GM12873 (cell line): ENCODE data around the gene FHOD3.

ENCODE experiments used
- TF ChIP-seq, protein P1 (sequence below): IDR thresholded peaks from 2 replicates; pipeline ENCODE4 v1.5.1; 2012; ENCODE audit warnings: low read depth, mild to moderate bottlenecking, moderate library complexity, low read length, control low read depth; ENCODE audit not compliant: insufficient read depth; ENCODE audit errors: missing control alignments

Gene FHOD3

DNA sequence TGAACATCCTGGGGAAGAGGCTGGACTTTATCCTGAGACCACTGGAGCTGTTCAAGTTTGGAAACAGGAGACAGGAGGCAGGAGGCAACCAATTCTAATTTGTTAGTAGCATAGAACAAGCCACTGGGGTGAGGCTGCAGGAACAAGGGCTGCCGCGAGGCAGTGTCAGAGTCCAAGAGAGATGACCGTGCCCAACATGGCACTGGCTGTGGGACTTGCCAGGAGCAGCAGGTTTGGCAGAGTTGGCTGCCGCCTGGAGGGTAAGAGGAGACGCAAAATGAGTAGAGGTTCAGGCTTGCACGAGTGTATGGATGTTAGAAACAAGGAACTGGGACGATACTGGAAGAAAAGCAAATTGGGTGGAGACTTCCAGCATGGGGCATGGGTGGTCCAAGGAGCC lies 362.8 kb downstream of the FHOD3 start:
- TF ChIP-seq, protein P1, sequence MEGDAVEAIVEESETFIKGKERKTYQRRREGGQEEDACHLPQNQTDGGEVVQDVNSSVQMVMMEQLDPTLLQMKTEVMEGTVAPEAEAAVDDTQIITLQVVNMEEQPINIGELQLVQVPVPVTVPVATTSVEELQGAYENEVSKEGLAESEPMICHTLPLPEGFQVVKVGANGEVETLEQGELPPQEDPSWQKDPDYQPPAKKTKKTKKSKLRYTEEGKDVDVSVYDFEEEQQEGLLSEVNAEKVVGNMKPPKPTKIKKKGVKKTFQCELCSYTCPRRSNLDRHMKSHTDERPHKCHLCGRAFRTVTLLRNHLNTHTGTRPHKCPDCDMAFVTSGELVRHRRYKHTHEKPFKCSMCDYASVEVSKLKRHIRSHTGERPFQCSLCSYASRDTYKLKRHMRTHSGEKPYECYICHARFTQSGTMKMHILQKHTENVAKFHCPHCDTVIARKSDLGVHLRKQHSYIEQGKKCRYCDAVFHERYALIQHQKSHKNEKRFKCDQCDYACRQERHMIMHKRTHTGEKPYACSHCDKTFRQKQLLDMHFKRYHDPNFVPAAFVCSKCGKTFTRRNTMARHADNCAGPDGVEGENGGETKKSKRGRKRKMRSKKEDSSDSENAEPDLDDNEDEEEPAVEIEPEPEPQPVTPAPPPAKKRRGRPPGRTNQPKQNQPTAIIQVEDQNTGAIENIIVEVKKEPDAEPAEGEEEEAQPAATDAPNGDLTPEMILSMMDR, result no peak

DNA sequence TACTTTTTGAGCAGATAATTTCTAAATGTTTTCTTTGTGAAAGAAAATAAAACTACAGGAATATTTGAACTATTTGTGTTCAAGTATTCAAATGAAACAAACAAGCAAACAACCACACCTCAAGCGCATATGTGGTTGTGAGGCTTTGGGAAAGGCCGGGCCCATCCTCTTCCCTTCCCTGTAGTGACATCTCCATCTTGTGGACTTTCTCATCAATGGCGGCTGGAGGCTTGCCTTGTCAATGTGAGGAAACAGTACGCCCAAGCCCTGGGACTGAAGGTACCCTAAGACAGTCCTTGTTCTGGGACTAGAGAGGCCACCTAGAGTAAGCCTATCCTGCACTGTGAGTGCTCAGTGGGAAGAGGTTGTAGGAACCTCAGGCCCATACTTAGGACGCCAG lies 364.5 kb downstream of the FHOD3 start:
- TF ChIP-seq, protein P1, result peak; percentile 50

DNA sequence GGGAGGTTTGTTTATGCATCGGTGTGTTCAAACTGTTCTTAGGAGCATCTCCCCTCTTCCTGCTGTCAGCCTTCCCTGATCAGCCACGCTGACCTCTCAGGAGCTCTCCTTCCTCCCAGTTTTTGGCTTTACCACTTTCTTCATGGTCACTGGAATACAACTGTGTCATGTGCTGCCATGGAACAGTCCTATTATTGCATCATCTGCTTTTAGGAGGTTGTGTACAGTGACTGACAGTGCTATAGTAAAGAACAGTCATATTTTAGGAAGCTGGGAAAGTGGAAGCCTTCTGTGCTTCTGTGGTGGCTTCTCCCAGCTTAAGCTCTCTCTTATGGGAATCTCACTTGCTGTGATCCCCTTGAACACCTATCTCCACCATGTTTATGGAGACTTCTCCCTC lies 365.8 kb downstream of the FHOD3 start:
- TF ChIP-seq, protein P1, result no peak

DNA sequence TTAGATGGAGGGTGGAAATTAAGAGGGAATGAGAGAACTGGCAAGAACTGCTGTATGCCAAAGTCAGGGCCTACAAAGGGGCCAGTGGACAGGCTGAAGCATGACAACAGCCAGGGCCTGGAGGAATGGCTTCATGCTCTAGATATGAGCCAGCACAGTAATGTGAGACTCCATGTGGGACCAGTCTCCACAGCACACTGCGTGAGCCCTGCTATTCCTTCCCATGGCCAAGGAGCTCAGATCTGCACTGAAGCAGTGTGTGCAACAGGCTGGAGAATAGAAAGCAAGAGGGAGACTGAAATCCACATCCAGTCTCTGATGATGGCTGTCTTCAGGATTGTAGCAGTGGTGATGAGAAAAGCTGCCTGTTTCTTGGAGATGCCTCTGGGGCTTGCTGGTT lies 368.4 kb downstream of the FHOD3 start:
- TF ChIP-seq, protein P1, result no peak

DNA sequence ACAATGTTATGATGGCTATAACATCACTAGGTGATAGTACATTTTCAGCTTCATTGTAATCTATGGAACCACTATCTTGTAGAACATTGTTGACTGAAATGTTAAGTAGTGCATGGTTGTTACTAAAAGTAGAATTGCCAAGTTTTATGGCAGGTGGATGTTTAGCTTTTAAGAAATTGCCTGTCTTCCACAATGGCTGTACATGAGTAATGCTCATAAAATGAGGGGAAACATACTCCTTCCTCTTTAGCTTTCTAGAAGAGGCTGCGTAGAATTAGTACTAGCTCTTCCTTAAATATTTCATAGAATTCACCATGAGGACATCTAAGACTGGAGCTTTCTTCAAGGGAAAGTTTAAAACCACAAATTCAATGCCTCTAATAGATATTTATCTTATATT lies 370.3 kb downstream of the FHOD3 start:
- TF ChIP-seq, protein P1, result no peak

DNA sequence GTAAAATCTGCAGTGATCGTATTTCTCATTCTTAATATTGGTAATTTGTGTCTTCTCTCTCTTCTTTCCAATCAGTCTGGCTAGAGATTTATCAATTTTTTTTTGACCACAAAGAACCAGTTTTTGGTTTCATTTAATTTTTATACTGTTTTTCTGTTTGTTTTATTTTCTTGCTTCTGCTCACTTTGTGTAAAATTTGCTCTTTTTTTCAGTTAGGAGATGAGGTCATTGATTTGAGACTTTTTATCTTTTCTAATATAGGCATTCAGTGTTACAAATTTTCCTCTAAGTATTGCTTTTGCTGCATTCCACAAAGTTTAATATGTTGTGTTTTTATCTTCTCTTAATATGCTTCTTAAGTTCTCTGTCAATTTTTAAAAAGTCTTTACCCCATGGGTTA lies 370.8 kb downstream of the FHOD3 start:
- TF ChIP-seq, protein P1, result no peak

DNA sequence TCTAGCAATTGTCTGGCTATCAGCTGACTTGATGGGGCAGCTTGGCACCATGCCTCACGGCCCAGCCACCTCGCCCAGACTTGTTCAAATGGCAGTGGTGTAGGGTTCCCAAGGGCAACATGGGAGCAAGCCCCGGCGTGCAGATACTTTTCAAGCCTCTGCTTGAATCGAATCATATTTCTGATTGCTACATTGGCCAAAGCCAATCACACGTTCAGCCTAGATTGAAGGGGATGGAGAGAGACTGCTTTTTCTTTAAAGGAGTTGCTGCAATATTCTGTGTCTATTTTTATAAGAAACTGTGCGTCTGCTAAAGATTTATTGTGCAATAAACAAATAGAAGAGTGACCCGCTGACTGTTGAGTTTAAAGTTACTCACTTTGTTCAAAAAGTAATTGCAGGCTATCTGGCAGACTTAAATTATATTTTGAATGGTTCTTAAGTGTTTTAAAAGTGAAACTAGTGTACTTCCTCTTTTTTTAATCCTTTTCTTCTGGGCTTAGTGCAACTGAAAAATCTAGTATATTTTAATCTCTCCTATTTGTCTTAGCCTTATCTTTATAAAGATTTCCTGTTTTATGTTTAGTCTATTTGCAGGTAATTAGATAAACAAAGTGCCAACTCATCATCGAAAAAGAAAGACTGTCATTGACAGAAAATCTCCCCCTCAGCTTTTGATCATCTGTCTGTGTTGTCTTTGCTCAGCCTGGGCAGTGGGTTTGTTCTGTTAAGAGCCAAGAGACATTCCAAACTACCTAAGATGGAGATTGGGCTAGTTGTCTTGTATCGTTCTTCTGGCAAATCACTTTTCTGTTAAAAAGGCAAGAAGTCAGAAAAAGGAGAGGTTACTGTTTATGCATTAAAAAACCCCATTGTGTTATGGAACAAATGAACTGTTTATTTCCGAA lies 375.2 kb downstream of the FHOD3 start:
- TF ChIP-seq, protein P1, result no peak
